ENCODE measurements around the gene RNF217.

RNF217 gene

GRCh38 chr6:124990988-124991387 lies 28.8 kb downstream of the RNF217 start:
- no peak for DNase-seq

GRCh38 chr6:124991764-124992295 lies 29.6 kb downstream of the RNF217 start:
- no peak for DNase-seq

- no peak for DNase-seq
Observed at GRCh38 chr6:124993327-124993726, 31.1 kb downstream of the RNF217 start.

- no peak for DNase-seq
Observed at GRCh38 chr6:124994648-124995047, 32.4 kb downstream of the RNF217 start.

GRCh38 chr6:124995131-124995530 lies 32.9 kb downstream of the RNF217 start:
- no peak for DNase-seq

GRCh38 chr6:124995645-124996325 lies 33.5 kb downstream of the RNF217 start:
- DNase-seq, result no peak

- no peak for DNase-seq
Observed at GRCh38 chr6:124996411-124996810, 34.2 kb downstream of the RNF217 start.

GRCh38 chr6:124997196-124997875 lies 35.1 kb downstream of the RNF217 start:
- no peak for DNase-seq

- no peak for DNase-seq
Observed at GRCh38 chr6:124999105-124999764, 37.0 kb downstream of the RNF217 start.

- no peak for DNase-seq
Observed at GRCh38 chr6:125001684-125002405, 39.6 kb downstream of the RNF217 start.

- DNase-seq, result no peak
Observed at GRCh38 chr6:125002406-125002741, 40.1 kb downstream of the RNF217 start.

GRCh38 chr6:125003070-125003469 lies 40.8 kb downstream of the RNF217 start:
- no peak for DNase-seq

- DNase-seq, result no peak
Observed at GRCh38 chr6:125004198-125004597, 42.0 kb downstream of the RNF217 start.

- DNase-seq, result no peak
Observed at GRCh38 chr6:125004797-125005595, 42.8 kb downstream of the RNF217 start.

- no peak for DNase-seq
Observed at GRCh38 chr6:125008261-125008703, 46.0 kb downstream of the RNF217 start.

- peak in 1 of 2 experiments; percentile 33 for DNase-seq
Observed at GRCh38 chr6:125008957-125009356, 46.7 kb downstream of the RNF217 start.

- DNase-seq, result no peak
Observed at GRCh38 chr6:125009578-125009977, 47.3 kb downstream of the RNF217 start.

GRCh38 chr6:125013938-125014660 lies 51.9 kb downstream of the RNF217 start:
- DNase-seq, result peak in 1 of 2 experiments; percentile 8

GRCh38 chr6:125014661-125014957 lies 52.4 kb downstream of the RNF217 start:
- DNase-seq, result no peak

GRCh38 chr6:125015152-125015551 lies 52.9 kb downstream of the RNF217 start:
- DNase-seq, result no peak

- DNase-seq, result no peak
Observed at GRCh38 chr6:125018136-125018535, 55.9 kb downstream of the RNF217 start.

GRCh38 chr6:125019281-125019680 lies 57.0 kb downstream of the RNF217 start:
- DNase-seq, result no peak
